Measurements from ENCODE around the gene CDS2.

CDS2 gene

DNA sequence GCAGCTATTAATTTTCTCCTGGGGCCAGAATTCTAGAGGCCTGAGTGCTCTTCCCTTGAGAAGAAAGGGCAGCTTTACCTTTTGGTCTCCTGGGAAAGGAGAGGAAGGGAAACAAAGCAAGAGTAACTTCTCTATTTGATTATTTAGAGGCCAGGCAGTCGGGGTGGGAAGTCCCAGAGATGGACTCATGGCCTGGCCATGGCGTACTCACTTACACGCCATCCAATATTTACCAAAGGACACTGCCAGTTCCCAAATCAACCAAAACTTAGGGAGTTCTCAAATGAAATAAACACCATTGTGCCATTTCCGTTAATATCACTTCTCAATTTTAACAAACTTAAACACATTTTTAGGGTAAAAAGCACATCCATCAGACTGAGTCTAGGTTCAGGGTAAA, 76.6 kb downstream of the CDS2 start:
- Histone ChIP-seq H3K4me2 (ENCODE audit: low read depth, low read length, poor library complexity, severe bottlenecking) (no peak overlapping the region), H3K79me2 (ENCODE audit: insufficient read depth, low read length) (no peaks in the 10 kb centered on the region), H3K4me3 (ENCODE audit: insufficient read depth, low read length, poor library complexity, severe bottlenecking) (no peak overlapping the region), H3K27me3 (ENCODE audit: low read length) (no peaks in the 10 kb centered on the region), H3K9me3 (ENCODE audit: insufficient read depth, low read length) (no peaks in the 10 kb centered on the region), H3K9ac (ENCODE audit: low read length) (no peak overlapping the region), H3K36me3 (ENCODE audit: low read length) (no peaks in the 10 kb centered on the region), H3K9me2 (replicated peaks; ENCODE audit: insufficient read depth, low read length) (no peaks in the 10 kb centered on the region), H2AFZ (ENCODE audit: low read depth, low read length, severe bottlenecking) (no peak overlapping the region), H4K20me1 (ENCODE audit: low read depth, low read length) (no peaks in the 10 kb centered on the region), H3F3A (ENCODE audit: insufficient read depth) (no peaks in the 10 kb centered on the region), H3K27ac (ENCODE audit: low read depth, low read length) (no peak overlapping the region)
- no peak for TF ChIP-seq EZH2phosphoT487 (conservative IDR thresholded peaks at IDR 0.05; ENCODE audit: low read length)
- TF ChIP-seq, protein P1, sequence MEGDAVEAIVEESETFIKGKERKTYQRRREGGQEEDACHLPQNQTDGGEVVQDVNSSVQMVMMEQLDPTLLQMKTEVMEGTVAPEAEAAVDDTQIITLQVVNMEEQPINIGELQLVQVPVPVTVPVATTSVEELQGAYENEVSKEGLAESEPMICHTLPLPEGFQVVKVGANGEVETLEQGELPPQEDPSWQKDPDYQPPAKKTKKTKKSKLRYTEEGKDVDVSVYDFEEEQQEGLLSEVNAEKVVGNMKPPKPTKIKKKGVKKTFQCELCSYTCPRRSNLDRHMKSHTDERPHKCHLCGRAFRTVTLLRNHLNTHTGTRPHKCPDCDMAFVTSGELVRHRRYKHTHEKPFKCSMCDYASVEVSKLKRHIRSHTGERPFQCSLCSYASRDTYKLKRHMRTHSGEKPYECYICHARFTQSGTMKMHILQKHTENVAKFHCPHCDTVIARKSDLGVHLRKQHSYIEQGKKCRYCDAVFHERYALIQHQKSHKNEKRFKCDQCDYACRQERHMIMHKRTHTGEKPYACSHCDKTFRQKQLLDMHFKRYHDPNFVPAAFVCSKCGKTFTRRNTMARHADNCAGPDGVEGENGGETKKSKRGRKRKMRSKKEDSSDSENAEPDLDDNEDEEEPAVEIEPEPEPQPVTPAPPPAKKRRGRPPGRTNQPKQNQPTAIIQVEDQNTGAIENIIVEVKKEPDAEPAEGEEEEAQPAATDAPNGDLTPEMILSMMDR (IDR thresholded peaks at IDR 0.05; ENCODE audit: insufficient read depth, low read length, poor library complexity, severe bottlenecking): no peak

DNA sequence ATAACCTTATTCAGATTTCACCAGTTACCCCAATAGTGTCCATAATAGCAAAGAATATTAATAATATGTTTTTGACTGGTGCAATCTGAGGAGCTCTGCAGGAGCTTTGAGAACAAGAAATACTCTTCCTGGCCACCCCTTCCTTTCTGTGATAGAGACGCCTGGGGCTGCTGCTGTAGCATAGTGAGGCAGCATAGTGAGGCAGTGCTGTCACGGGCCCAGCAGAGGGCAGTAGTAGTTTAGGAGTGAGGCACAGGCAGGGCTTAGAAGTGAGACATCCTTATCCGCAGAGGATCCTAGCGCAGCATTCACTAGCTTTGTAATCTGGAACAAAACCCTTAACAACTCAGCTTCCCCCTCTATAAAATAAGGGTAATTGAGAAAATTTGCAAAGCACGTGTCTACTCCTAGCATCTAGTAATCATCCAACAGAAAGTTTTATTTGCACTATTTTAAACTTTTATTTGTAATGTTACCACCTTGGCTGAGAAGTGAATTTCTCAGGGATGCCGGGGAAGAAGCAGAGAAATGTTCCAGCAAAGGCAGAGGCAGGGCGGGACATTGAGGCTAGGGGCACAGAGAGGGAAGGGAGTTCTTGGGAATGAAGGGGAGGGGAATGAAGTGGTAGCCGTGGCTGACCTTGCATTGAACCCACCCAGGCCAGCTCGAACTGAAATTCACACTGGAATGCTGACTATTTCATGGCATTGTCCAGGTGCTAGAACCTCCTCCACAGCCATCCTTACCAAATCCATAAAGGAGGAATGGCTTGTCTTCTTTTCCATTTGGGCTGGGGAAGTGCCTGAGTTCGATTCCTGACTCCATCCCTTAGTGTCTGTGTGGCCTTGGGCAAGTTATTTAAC, 78.8 kb downstream of the CDS2 start:
- Histone ChIP-seq H3K36me3 (ENCODE audit: low read length) (no peaks in the 10 kb centered on the region), H3F3A (ENCODE audit: insufficient read depth) (no peaks in the 10 kb centered on the region), H3K27me3 (ENCODE audit: low read length) (no peaks in the 10 kb centered on the region), H3K4me2 (ENCODE audit: low read depth, low read length, poor library complexity, severe bottlenecking) (no peak overlapping the region), H3K9me2 (replicated peaks; ENCODE audit: insufficient read depth, low read length) (no peaks in the 10 kb centered on the region), H3K79me2 (ENCODE audit: insufficient read depth, low read length) (no peaks in the 10 kb centered on the region), H3K9ac (ENCODE audit: low read length) (no peak overlapping the region), H3K9me3 (ENCODE audit: insufficient read depth, low read length) (no peaks in the 10 kb centered on the region), H3K27ac (ENCODE audit: low read depth, low read length) (no peak overlapping the region), H4K20me1 (ENCODE audit: low read depth, low read length) (no peaks in the 10 kb centered on the region), H3K4me3 (ENCODE audit: insufficient read depth, low read length, poor library complexity, severe bottlenecking) (no peak overlapping the region), H2AFZ (ENCODE audit: low read depth, low read length, severe bottlenecking) (no peak overlapping the region)
- TF ChIP-seq, protein P1 (IDR thresholded peaks at IDR 0.05; ENCODE audit: insufficient read depth, low read length, poor library complexity, severe bottlenecking): peak; percentile 95
- no peak for TF ChIP-seq EZH2phosphoT487 (conservative IDR thresholded peaks at IDR 0.05; ENCODE audit: low read length)

DNA sequence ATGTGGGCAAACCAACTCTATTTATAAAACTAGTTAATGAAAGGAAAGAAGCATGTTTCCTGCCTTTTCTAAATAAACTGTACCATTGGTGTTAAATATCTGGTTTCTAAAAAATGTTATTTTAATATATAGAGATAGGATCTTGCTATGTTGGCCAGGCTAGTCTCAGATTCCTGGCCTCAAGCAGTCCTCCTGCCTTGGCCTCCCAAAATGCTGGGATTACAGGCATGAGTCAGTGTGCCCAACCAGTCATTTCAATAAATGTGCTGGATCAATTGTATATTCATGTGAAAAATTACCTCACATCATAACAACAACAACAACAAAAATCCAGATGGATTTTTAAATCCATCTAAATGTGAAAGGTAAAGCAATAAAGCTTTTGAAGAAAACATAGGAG, 80.3 kb downstream of the CDS2 start:
- Histone ChIP-seq H3K27me3 (ENCODE audit: low read length) (no peaks in the 10 kb centered on the region), H3K27ac (ENCODE audit: low read depth, low read length) (no peak overlapping the region), H2AFZ (ENCODE audit: low read depth, low read length, severe bottlenecking) (no peak overlapping the region), H4K20me1 (ENCODE audit: low read depth, low read length) (no peaks in the 10 kb centered on the region), H3F3A (ENCODE audit: insufficient read depth) (no peaks in the 10 kb centered on the region), H3K9me3 (ENCODE audit: insufficient read depth, low read length) (no peaks in the 10 kb centered on the region), H3K4me3 (ENCODE audit: insufficient read depth, low read length, poor library complexity, severe bottlenecking) (no peak overlapping the region), H3K4me2 (ENCODE audit: low read depth, low read length, poor library complexity, severe bottlenecking) (no peak overlapping the region), H3K36me3 (ENCODE audit: low read length) (no peaks in the 10 kb centered on the region), H3K9me2 (replicated peaks; ENCODE audit: insufficient read depth, low read length) (no peaks in the 10 kb centered on the region), H3K9ac (ENCODE audit: low read length) (no peak overlapping the region), H3K79me2 (ENCODE audit: insufficient read depth, low read length) (no peaks in the 10 kb centered on the region)
- TF ChIP-seq, protein P1 (IDR thresholded peaks at IDR 0.05; ENCODE audit: insufficient read depth, low read length, poor library complexity, severe bottlenecking): no peak
- no peak for TF ChIP-seq EZH2phosphoT487 (conservative IDR thresholded peaks at IDR 0.05; ENCODE audit: low read length)
